HepG2 (cell line): ENCODE measurements around the gene TRA2B. TPM values are rescaled to one million over a fixed set of nuclear protein-coding genes. Genes with fewer than 3 reads are reported as not detected.

Experiments used
- AGO2 ChIP-seq: fragments of 200-400 bp; formaldehyde crosslinking; optimal IDR thresholded peaks from 2 replicates; pipeline ENCODE3; 2017; ENCODE audit warnings: mild to moderate bottlenecking, low read depth, low read length, moderate library complexity
- AHR ChIP-seq: IDR thresholded peaks from 2 replicates; pipeline ENCODE4 v1.6.1; 2018; ENCODE audit warnings: missing genetic modification reagents, missing compliant biosample characterization
- ARNTL ChIP-seq: sonication (generic); formaldehyde crosslinking; IDR thresholded peaks from 2 replicates; pipeline ENCODE4 v1.4.0; 2020; ENCODE audit warnings: mild to moderate bottlenecking, missing genetic modification reagents
- FOSL1 ChIP-seq: sonication (generic); formaldehyde crosslinking; IDR thresholded peaks from 2 replicates; pipeline ENCODE4 v1.9.0; 2021; ENCODE audit warnings: missing genetic modification reagents, borderline replicate concordance
- FOXO1 ChIP-seq: sonication (generic); formaldehyde crosslinking; IDR thresholded peaks from 2 replicates; pipeline ENCODE4 v1.4.0; 2020; ENCODE audit warnings: missing genetic modification reagents
- KDM2A ChIP-seq: sonication (generic); formaldehyde crosslinking; IDR thresholded peaks from 2 replicates; pipeline ENCODE4 v1.4.0; 2020; ENCODE audit warnings: low read depth, missing genetic modification reagents, borderline replicate concordance
- MAF1 ChIP-seq: sonication (generic); formaldehyde crosslinking; IDR thresholded peaks from 2 replicates; pipeline ENCODE4 v1.5.0; 2020; ENCODE audit warnings: missing genetic modification reagents, borderline replicate concordance
- PRPF4 ChIP-seq: fragments of 200-400 bp; formaldehyde crosslinking; IDR thresholded peaks from 2 replicates; pipeline ENCODE4 v1.6.1; 2016; ENCODE audit warnings: low read length, low read depth; ENCODE audit not compliant: poor library complexity, severe bottlenecking
- RBFOX2 ChIP-seq: fragments of 200-400 bp; formaldehyde crosslinking; IDR thresholded peaks from 2 replicates; pipeline ENCODE4 v1.6.1; 2017; ENCODE audit warnings: low read depth, mild to moderate bottlenecking, low read length
- SIN3A ChIP-seq: IDR thresholded peaks from 2 replicates; pipeline ENCODE4 v1.6.1; 2011; ENCODE audit warnings: low read depth, mild to moderate bottlenecking, control low read depth, low read length, borderline replicate concordance
- SMC3 ChIP-seq: IDR thresholded peaks from 2 replicates; pipeline ENCODE4 v1.6.1; 2011; ENCODE audit warnings: low read length, improper control_type of control experiment
- TAF1 ChIP-seq: sonication (generic); formaldehyde crosslinking; IDR thresholded peaks from 2 replicates; pipeline ENCODE4 v1.4.0; 2020; ENCODE audit warnings: missing genetic modification reagents
- TOPORS ChIP-seq: sonication (generic); formaldehyde crosslinking; IDR thresholded peaks from 2 replicates; pipeline ENCODE4 v1.8.0; 2023; ENCODE audit warnings: mild to moderate bottlenecking, missing genetic modification reagents
- ZNF343 ChIP-seq: sonication (generic); formaldehyde crosslinking; IDR thresholded peaks from 2 replicates; pipeline ENCODE4 v1.4.0; 2020; ENCODE audit warnings: mild to moderate bottlenecking, missing genetic modification reagents
- ZNF546 ChIP-seq: sonication (generic); formaldehyde crosslinking; conservative IDR thresholded peaks from 2 replicates; pipeline ENCODE4 v1.8.1; 2023; ENCODE audit warnings: mild to moderate bottlenecking, missing genetic modification reagents
- ZNF562 ChIP-seq: sonication (generic); formaldehyde crosslinking; IDR thresholded peaks from 2 replicates; pipeline ENCODE4 v1.8.0; 2022; ENCODE audit warnings: missing genetic modification reagents, borderline replicate concordance
- ZNF747 ChIP-seq: sonication (generic); formaldehyde crosslinking; IDR thresholded peaks from 2 replicates; pipeline ENCODE4 v1.8.1; 2023; ENCODE audit warnings: missing genetic modification reagents, mild to moderate bottlenecking, borderline replicate concordance
- ZNF782 ChIP-seq: sonication (generic); formaldehyde crosslinking; IDR thresholded peaks from 2 replicates; pipeline ENCODE4 v1.4.0; 2020; ENCODE audit warnings: missing genetic modification reagents, mild to moderate bottlenecking, borderline replicate concordance
- polyA plus RNA-seq, 8 experiments: library from polyadenylated mRNA; depleted of rRNA in 3 of 8; stranded (reverse) in 7 of 8; unstranded in 1 of 8; fragments of >200 nt; fragmentation: Illumina TruSeq in 4 of 8; extraction: Trizol in 4 of 8; gene quantifications; 2 replicates each; pipeline versions ENCODE4 v1.2.1 to v1.2.3, GENCODE V29; 2011 to 2016; ENCODE audit warnings: low read depth in 4 of 8, missing spikeins in 1 of 8, mixed read lengths in 1 of 8; ENCODE audit not compliant: insufficient read depth in 1 of 8
- total RNA-seq, 5 experiments: library from RNA; depleted of rRNA; stranded (reverse); fragments of >200 nt; fragmentation: Illumina TruSeq; extraction: Trizol; gene quantifications; 2 replicates each; pipeline ENCODE4 v1.2.3, GENCODE V29; 2016; ENCODE audit warnings: low read depth in 1 of 5
- TF ChIP-seq, protein P1 (sequence below), 2 experiments: IDR thresholded peaks; 2 replicates each; pipeline ENCODE4 v1.6.1; 2011 to 2012; ENCODE audit warnings: low read length in 2 of 2, borderline replicate concordance in 1 of 2, low read depth in 1 of 2, mild to moderate bottlenecking in 1 of 2, moderate library complexity in 1 of 2
- TF ChIP-seq, protein P2 (sequence below): IDR thresholded peaks from 2 replicates; pipeline ENCODE4 v1.6.1; 2016
- TF ChIP-seq, protein P3 (sequence below): sonication (generic); formaldehyde crosslinking; IDR thresholded peaks from 2 replicates; pipeline ENCODE4 v1.4.0; 2020; ENCODE audit warnings: missing genetic modification reagents; ENCODE audit errors: not compliant biosample characterization
- TF ChIP-seq, protein P4 (sequence below): sonication (generic); formaldehyde crosslinking; IDR thresholded peaks from 2 replicates; pipeline ENCODE4 v1.5.0; 2020; ENCODE audit warnings: mild to moderate bottlenecking, missing genetic modification reagents

The TRA2B gene
- total and polyA plus RNA-seq, 2 of the 13 experiments (the other 11 are each of a cell fraction or from before 2014, with no cell fraction given), result 105 to 241 TPM

DNA sequence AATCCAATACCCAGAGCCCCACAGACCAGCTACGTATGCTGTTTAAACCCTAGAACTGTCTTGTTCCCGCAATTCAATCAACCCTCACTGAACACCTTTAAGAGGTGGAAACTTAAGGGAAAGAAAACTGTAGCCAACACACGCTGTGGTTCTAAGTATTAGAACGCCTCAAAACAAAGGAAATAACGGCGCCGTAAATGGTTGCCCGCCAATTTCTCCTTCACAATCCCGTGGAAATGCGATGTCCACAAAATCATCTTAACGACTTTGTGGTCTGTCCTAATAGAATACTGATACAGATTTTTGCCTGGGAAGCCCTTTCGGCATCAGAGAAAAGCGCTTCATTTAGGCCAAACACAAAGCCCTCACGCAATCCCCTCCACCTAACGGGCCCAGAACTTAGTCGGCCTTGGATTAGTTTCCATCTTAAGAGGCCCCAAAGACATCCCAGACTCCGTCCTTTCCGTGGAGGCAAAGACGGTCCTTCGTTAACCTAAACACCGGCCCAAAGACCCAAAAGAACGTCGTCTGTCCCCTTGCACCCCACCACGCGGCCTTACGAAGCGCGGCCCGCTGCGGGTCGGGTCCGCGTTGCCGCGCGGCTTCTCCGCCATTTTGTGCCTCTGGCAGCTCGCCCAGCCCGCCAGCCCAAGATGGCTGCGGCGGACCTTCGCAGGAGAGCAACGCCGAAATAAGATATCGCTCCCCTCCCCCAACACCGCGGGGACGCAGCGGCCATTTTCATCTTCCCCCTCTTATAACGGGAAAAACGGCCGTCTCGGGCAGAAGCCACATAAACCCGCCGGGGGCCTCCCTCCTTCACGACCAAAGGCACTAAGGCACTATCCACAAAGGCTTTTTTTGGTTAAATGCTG lies 763 bp downstream of the TRA2B start (continued):
- TF ChIP-seq, protein P1, sequence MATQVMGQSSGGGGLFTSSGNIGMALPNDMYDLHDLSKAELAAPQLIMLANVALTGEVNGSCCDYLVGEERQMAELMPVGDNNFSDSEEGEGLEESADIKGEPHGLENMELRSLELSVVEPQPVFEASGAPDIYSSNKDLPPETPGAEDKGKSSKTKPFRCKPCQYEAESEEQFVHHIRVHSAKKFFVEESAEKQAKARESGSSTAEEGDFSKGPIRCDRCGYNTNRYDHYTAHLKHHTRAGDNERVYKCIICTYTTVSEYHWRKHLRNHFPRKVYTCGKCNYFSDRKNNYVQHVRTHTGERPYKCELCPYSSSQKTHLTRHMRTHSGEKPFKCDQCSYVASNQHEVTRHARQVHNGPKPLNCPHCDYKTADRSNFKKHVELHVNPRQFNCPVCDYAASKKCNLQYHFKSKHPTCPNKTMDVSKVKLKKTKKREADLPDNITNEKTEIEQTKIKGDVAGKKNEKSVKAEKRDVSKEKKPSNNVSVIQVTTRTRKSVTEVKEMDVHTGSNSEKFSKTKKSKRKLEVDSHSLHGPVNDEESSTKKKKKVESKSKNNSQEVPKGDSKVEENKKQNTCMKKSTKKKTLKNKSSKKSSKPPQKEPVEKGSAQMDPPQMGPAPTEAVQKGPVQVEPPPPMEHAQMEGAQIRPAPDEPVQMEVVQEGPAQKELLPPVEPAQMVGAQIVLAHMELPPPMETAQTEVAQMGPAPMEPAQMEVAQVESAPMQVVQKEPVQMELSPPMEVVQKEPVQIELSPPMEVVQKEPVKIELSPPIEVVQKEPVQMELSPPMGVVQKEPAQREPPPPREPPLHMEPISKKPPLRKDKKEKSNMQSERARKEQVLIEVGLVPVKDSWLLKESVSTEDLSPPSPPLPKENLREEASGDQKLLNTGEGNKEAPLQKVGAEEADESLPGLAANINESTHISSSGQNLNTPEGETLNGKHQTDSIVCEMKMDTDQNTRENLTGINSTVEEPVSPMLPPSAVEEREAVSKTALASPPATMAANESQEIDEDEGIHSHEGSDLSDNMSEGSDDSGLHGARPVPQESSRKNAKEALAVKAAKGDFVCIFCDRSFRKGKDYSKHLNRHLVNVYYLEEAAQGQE (IDR thresholded peaks at IDR 0.05; ENCODE audit: borderline replicate concordance in 1 of 2, low read depth in 1 of 2, low read length in 2 of 2), result peak in 1 of 2 experiments; percentile 75; a peak in 2 of 4 replicates
- TF ChIP-seq, protein P2, sequence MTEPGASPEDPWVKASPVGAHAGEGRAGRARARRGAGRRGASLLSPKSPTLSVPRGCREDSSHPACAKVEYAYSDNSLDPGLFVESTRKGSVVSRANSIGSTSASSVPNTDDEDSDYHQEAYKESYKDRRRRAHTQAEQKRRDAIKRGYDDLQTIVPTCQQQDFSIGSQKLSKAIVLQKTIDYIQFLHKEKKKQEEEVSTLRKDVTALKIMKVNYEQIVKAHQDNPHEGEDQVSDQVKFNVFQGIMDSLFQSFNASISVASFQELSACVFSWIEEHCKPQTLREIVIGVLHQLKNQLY (CRISPR knock-in tag), result no peak
- peak; percentile 99 for TF ChIP-seq AGO2
- peak; percentile 69 for TF ChIP-seq RBFOX2
- TF ChIP-seq SMC3, result no peak
- TF ChIP-seq ZNF562 (CRISPR knock-in tag), result no peak
- no peak for TF ChIP-seq FOSL1 (CRISPR knock-in tag)
- TF ChIP-seq AHR (CRISPR knock-in tag), result 0 out of 2 replicates have a peak, but pooled peaks have one; percentile 3
- TF ChIP-seq ARNTL (CRISPR knock-in tag), result no peak
- peak; percentile 67; the same call in 1 of the 2 replicates for TF ChIP-seq TAF1 (CRISPR knock-in tag)
- peak; percentile 40; the same call in 1 of the 2 replicates for TF ChIP-seq ZNF782 (CRISPR knock-in tag)
- TF ChIP-seq, protein P3, sequence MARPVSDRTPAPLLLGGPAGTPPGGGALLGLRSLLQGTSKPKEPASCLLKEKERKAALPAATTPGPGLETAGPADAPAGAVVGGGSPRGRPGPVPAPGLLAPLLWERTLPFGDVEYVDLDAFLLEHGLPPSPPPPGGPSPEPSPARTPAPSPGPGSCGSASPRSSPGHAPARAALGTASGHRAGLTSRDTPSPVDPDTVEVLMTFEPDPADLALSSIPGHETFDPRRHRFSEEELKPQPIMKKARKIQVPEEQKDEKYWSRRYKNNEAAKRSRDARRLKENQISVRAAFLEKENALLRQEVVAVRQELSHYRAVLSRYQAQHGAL (CRISPR knock-in tag), result no peak
- no peak for TF ChIP-seq FOXO1 (CRISPR knock-in tag)
- no peak; the same call in 1 of the 2 replicates for TF ChIP-seq SIN3A
- TF ChIP-seq KDM2A (CRISPR knock-in tag), result peak; percentile 28; the same call in 1 of the 2 replicates
- no peak; the same call in 1 of the 2 replicates for TF ChIP-seq ZNF343 (CRISPR knock-in tag)
- peak; percentile 35 for TF ChIP-seq PRPF4
- no peak for TF ChIP-seq TOPORS (CRISPR knock-in tag)
- no peak for TF ChIP-seq ZNF747 (CRISPR knock-in tag)
- 0 out of 2 replicates have a peak, but pooled peaks have one; percentile 4 for TF ChIP-seq ZNF546 (CRISPR knock-in tag)
- TF ChIP-seq, protein P4, sequence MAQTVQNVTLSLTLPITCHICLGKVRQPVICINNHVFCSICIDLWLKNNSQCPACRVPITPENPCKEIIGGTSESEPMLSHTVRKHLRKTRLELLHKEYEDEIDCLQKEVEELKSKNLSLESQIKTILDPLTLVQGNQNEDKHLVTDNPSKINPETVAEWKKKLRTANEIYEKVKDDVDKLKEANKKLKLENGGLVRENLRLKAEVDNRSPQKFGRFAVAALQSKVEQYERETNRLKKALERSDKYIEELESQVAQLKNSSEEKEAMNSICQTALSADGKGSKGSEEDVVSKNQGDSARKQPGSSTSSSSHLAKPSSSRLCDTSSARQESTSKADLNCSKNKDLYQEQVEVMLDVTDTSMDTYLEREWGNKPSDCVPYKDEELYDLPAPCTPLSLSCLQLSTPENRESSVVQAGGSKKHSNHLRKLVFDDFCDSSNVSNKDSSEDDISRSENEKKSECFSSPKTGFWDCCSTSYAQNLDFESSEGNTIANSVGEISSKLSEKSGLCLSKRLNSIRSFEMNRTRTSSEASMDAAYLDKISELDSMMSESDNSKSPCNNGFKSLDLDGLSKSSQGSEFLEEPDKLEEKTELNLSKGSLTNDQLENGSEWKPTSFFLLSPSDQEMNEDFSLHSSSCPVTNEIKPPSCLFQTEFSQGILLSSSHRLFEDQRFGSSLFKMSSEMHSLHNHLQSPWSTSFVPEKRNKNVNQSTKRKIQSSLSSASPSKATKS (CRISPR knock-in tag), result peak; percentile 2; the same call in 1 of the 2 replicates
- TF ChIP-seq MAF1 (CRISPR knock-in tag), result no peak
